GM20000 (cell line): ENCODE results near the gene FLVCR2.

Experiments used
- DNase-seq: peaks from one replicate; pipeline ENCODE4 v3.0.0; 2012; ENCODE audit warnings: low spot score
- TF ChIP-seq, protein P1 (sequence below): IDR thresholded peaks from 2 replicates; pipeline ENCODE4 v1.5.1; 2012; ENCODE audit warnings: mild to moderate bottlenecking, control low read depth; ENCODE audit errors: extremely low read depth, missing control alignments

Gene FLVCR2

DNA sequence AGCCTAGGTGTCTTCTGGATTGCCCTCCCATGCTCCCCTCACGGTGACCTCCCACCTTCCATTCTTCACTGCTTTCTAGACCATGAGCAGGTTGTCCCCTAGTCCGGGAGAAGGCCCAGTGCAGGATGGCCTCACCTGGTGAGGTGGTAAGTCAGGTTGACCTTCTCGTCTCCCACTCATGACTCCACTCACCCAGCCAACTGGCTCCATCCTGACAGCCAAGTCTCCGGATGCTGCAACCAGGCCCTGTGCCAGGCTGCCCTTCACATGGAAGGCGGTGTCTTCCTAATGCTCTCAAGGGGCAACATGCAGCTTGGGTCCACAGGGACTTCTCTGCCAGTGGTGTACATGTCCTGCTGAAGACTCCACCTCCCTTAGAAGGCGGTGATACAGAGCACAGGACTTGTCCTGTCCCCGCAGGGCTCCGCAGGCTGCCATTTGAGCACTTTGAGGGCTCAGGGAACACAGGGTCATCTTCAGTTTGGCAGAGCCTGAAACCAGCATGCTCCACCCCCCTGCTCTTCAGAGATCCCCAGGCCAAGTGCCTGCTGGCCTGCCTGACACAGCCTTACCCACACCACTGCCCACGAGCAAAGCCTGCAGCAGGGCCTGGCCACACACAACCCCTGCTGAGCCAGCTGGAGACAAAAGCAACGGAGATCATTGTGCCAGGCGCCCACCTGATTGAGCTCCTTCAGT is 30.7 kb upstream of the FLVCR2 start:
- TF ChIP-seq, protein P1, sequence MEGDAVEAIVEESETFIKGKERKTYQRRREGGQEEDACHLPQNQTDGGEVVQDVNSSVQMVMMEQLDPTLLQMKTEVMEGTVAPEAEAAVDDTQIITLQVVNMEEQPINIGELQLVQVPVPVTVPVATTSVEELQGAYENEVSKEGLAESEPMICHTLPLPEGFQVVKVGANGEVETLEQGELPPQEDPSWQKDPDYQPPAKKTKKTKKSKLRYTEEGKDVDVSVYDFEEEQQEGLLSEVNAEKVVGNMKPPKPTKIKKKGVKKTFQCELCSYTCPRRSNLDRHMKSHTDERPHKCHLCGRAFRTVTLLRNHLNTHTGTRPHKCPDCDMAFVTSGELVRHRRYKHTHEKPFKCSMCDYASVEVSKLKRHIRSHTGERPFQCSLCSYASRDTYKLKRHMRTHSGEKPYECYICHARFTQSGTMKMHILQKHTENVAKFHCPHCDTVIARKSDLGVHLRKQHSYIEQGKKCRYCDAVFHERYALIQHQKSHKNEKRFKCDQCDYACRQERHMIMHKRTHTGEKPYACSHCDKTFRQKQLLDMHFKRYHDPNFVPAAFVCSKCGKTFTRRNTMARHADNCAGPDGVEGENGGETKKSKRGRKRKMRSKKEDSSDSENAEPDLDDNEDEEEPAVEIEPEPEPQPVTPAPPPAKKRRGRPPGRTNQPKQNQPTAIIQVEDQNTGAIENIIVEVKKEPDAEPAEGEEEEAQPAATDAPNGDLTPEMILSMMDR, result no peak
- DNase-seq, result no peak

DNA sequence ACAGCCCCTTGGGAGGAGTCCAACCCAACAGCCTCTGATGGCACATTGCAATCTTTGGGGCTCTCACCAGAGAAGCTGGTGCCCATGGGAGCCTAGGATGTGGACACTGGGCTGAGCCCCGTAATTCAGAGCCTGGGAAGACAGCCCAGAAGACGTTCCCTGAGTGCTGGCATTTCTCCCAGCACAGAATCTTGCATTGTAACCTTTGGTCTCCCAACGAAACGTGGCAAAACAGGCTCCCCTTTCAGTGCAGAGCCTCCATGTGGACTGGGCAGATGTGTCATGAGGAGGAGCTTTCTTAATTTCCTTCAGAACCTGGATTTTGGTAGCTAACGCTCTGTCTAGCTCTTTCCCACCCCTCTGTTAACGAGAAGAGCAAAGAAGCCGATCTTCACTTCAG is 29.9 kb upstream of the FLVCR2 start:
- TF ChIP-seq, protein P1, result no peak
- no peak for DNase-seq

- peak; percentile 61 for DNase-seq
These were observed 29.3 kb upstream of the FLVCR2 start for GRCh38 chr14:75549169-75549568.

DNA sequence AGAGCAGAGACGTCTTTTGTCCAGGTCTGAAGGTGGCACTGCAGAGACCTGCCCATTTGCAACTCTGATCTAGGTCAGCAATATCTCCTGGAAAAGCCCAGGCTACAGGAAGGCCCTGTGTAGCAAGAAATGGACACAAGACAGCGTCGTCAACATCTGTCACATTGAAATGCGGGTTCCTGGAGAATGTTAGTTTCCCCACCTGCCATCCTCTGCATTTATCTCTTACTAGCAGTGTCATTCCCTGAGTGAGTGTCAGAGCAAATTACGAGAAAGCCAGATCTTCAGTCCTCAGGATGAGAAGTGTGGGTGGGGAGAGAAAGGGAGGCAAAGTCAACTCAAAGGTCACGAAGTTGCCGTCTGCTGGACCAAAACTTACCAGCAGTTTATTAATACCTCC is 27.4 kb upstream of the FLVCR2 start:
- DNase-seq, result no peak
- TF ChIP-seq, protein P1, result no peak

More at GRCh38 chr14:75549169-75549568, 29.3 kb upstream of the FLVCR2 start:
- TF ChIP-seq, protein P1, result no peak

DNA sequence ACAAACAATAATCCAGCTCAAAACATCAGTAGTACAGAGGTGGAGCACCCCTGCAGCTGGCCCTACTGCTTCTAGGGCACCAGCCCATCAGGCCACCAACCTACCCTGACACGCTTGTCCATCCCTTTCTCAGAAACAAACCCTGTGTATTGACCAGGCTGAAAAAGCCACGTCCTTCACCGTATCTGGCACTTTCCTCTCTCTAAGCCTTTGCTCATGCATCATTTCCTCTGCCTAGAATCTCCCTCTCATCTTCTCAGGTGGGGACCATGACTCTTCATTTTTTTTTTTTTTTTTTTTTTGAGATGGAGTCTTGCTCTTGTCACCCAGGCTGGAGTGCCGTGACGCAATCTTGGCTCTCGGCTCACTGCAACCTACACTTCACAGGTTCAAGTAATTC is 25.3 kb upstream of the FLVCR2 start:
- TF ChIP-seq, protein P1, result no peak
- no peak for DNase-seq

GRCh38 chr14:75553761-75554364 is 24.6 kb upstream of the FLVCR2 start:
- no peak for DNase-seq
- TF ChIP-seq, protein P1, result no peak

DNA sequence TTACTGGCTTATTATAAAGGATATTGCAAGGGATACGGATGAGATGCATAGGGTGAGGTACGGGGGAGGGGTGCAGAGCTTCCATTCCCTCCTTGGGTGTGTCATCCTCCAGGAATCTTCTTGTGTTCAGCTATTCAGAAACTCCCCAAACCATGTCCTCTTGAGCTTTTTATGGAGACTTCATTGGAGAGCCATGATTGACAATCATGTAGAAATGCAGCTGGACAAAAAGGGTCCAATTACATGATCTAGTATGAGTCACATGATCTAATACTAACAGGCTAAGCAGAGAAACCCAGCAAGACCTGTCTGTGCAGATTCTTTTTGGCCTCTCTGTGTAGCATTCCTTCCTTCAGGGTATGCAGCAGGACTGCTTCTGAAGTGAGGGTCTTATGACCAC is 23.9 kb upstream of the FLVCR2 start:
- TF ChIP-seq, protein P1, result no peak
- DNase-seq, result no peak
